ENCODE results near the gene ABHD10.
"Not testable (repeated sequence)": the region's sequence is repeated elsewhere in the genome, so short reads cannot be mapped to it uniquely, and the experiment has no call there.

ABHD10 gene

DNA sequence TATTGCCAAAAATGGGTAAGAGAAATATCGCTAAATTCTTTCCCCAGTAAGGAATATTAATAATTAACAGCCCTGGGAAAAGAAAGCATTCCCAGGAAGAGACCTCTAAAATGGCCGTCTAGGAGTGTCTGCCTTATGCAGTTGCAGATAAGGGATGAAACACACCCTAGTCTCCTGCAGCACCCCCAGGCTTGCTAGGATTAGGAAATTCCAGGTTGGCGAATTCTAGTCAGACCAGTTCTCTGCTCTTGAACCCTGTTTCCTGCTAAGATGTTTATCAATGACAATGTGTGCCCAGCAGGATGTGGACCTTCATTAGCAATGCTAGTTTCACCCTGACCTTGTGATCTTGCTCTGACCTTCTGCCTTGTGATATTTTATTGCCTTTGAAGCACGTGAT lies 58.4 kb downstream of the ABHD10 start:
- not testable (repeated sequence) for H2AFZ ChIP-seq (ENCODE audit: insufficient read depth, low read length, poor library complexity); H2BK12ac ChIP-seq (ENCODE audit: low read length); H4K8ac ChIP-seq (ENCODE audit: low read depth, low read length); H3K27ac ChIP-seq (ENCODE audit: low read depth, low read length); H3K14ac ChIP-seq (ENCODE audit: low read length); H4K91ac ChIP-seq (ENCODE audit: low read depth, low read length); H3K9ac ChIP-seq (ENCODE audit: low read length); DNase-seq; H2BK5ac ChIP-seq (ENCODE audit: low read depth, low read length, poor library complexity); H3K4ac ChIP-seq (ENCODE audit: low read depth, low read length); H3K4me3 ChIP-seq (ENCODE audit: low read depth, low read length); H3K4me1 ChIP-seq (ENCODE audit: control insufficient read depth in 1 of 2, insufficient read depth in 2 of 2, low read length in 2 of 2); H2BK120ac ChIP-seq (ENCODE audit: insufficient read depth, low read length, poor library complexity); H3K9me3 ChIP-seq (ENCODE audit: insufficient read depth, low read depth, low read length); H3K27me3 ChIP-seq (ENCODE audit: insufficient read depth, low read length); H3K79me2 ChIP-seq (ENCODE audit: control insufficient read depth, insufficient read depth, low read length, poor library complexity); H4K12ac ChIP-seq (ENCODE audit: low read depth, low read length); H2AK5ac ChIP-seq (ENCODE audit: low read length); H3K4me2 ChIP-seq (ENCODE audit: low read length); H3K79me1 ChIP-seq (ENCODE audit: low read length); H3K36me3 ChIP-seq (ENCODE audit: control insufficient read depth in 1 of 2, insufficient read depth in 2 of 2, low read length in 2 of 2); H3K18ac ChIP-seq (ENCODE audit: low read length); H3K23ac ChIP-seq (ENCODE audit: low read length)
- WGBS (ENCODE audit: extremely low coverage, insufficient coverage, insufficient read length) = no CpG with 5 or more reads among the region's 4 CpGs

DNA sequence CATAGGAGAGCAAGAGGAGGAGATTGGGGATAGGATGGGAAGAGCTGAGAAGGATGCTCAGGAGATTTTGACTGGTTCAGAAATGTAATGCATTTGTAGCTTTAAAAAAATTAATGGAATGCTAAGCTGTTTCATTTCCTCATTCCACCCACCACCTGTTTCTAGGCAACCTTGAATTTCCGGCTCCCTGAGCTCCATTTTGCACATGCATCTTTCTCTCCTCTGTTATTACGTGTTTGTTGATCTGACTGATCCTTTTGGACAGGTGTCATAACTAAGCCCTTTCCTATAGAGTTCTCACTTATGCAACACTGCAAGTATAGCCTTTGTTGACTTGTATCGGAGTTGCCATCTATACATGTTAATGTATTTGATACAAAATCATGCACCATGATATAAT lies 60.0 kb downstream of the ABHD10 start:
- WGBS (ENCODE audit: extremely low coverage, insufficient coverage, insufficient read length) = no CpG with 5 or more reads among the region's 3 CpGs
- H3K9ac ChIP-seq (ENCODE audit: low read length) = no peak overlapping the region
- no peak overlapping the region for H2BK5ac ChIP-seq (ENCODE audit: low read depth, low read length, poor library complexity)
- no peak overlapping the region for H4K91ac ChIP-seq (ENCODE audit: low read depth, low read length)
- no peaks in the 10 kb centered on the region for H3K79me1 ChIP-seq (ENCODE audit: low read length)
- H3K36me3 ChIP-seq (ENCODE audit: control insufficient read depth in 1 of 2, insufficient read depth in 2 of 2, low read length in 2 of 2) = no peaks in the 10 kb centered on the region
- no peak overlapping the region for H3K27ac ChIP-seq (ENCODE audit: low read depth, low read length)
- H3K27me3 ChIP-seq (ENCODE audit: insufficient read depth, low read length) = no peaks in the 10 kb centered on the region
- no peak overlapping the region for H3K18ac ChIP-seq (ENCODE audit: low read length)
- H3K9me3 ChIP-seq (ENCODE audit: insufficient read depth, low read depth, low read length) = no peaks in the 10 kb centered on the region
- H3K4me2 ChIP-seq (ENCODE audit: low read length) = no peak overlapping the region
- H3K4ac ChIP-seq (ENCODE audit: low read depth, low read length) = no peak overlapping the region
- no peak overlapping the region for H2BK120ac ChIP-seq (ENCODE audit: insufficient read depth, low read length, poor library complexity)
- H2AK5ac ChIP-seq (ENCODE audit: low read length) = no peak overlapping the region
- no peaks in the 10 kb centered on the region for H3K4me1 ChIP-seq (ENCODE audit: control insufficient read depth in 1 of 2, insufficient read depth in 2 of 2, low read length in 2 of 2)
- no peak overlapping the region for H2BK12ac ChIP-seq (ENCODE audit: low read length)
- H4K12ac ChIP-seq (ENCODE audit: low read depth, low read length) = no peak overlapping the region
- H3K14ac ChIP-seq (ENCODE audit: low read length) = no peak overlapping the region
- no peak overlapping the region for H4K8ac ChIP-seq (ENCODE audit: low read depth, low read length)
- H3K79me2 ChIP-seq (ENCODE audit: control insufficient read depth, insufficient read depth, low read length, poor library complexity) = no peaks in the 10 kb centered on the region
- H3K4me3 ChIP-seq (ENCODE audit: low read depth, low read length) = no peak overlapping the region
- peak in 1 of 2 donors; percentile 52 for DNase-seq
- no peak overlapping the region for H3K23ac ChIP-seq (ENCODE audit: low read length)
- no peak overlapping the region for H2AFZ ChIP-seq (ENCODE audit: insufficient read depth, low read length, poor library complexity)

DNA sequence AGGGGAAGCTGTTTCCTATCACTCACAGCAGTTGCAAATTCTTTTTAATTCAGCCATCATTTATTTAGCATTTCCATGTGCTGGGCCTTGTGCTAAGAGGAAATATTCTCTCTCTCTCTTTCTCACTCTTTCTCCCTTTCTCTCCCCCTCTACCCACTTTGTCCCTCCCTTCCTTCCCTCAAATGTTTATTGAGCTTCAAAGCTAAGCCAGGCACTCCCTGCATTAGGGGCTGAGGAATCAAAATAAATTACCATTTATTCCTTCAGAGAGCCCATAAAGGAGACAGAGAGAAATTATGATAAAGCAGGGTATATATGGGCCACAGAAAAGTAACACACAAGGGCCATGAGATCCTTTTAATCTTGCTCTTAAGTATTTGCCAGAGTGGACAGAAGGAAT lies 62.5 kb downstream of the ABHD10 start:
- no peak for DNase-seq
- no peaks in the 10 kb centered on the region for H3K4me1 ChIP-seq (ENCODE audit: control insufficient read depth in 1 of 2, insufficient read depth in 2 of 2, low read length in 2 of 2)
- no peak overlapping the region for H4K12ac ChIP-seq (ENCODE audit: low read depth, low read length)
- no peak overlapping the region for H3K9ac ChIP-seq (ENCODE audit: low read length)
- H3K4ac ChIP-seq (ENCODE audit: low read depth, low read length) = no peak overlapping the region
- no peaks in the 10 kb centered on the region for H3K36me3 ChIP-seq (ENCODE audit: control insufficient read depth in 1 of 2, insufficient read depth in 2 of 2, low read length in 2 of 2)
- no peaks in the 10 kb centered on the region for H3K79me1 ChIP-seq (ENCODE audit: low read length)
- H3K23ac ChIP-seq (ENCODE audit: low read length) = no peak overlapping the region
- H2BK12ac ChIP-seq (ENCODE audit: low read length) = no peak overlapping the region
- H3K79me2 ChIP-seq (ENCODE audit: control insufficient read depth, insufficient read depth, low read length, poor library complexity) = no peaks in the 10 kb centered on the region
- H3K9me3 ChIP-seq (ENCODE audit: insufficient read depth, low read depth, low read length) = no peaks in the 10 kb centered on the region
- no peak overlapping the region for H3K14ac ChIP-seq (ENCODE audit: low read length)
- H2BK120ac ChIP-seq (ENCODE audit: insufficient read depth, low read length, poor library complexity) = no peak overlapping the region
- H3K4me3 ChIP-seq (ENCODE audit: low read depth, low read length) = no peak overlapping the region
- no peak overlapping the region for H3K27ac ChIP-seq (ENCODE audit: low read depth, low read length)
- no peak overlapping the region for H4K8ac ChIP-seq (ENCODE audit: low read depth, low read length)
- no peak overlapping the region for H2BK5ac ChIP-seq (ENCODE audit: low read depth, low read length, poor library complexity)
- H3K27me3 ChIP-seq (ENCODE audit: insufficient read depth, low read length) = no peaks in the 10 kb centered on the region
- no peak overlapping the region for H3K4me2 ChIP-seq (ENCODE audit: low read length)
- H2AFZ ChIP-seq (ENCODE audit: insufficient read depth, low read length, poor library complexity) = no peak overlapping the region
- H3K18ac ChIP-seq (ENCODE audit: low read length) = no peak overlapping the region
- H4K91ac ChIP-seq (ENCODE audit: low read depth, low read length) = no peak overlapping the region
- no peak overlapping the region for H2AK5ac ChIP-seq (ENCODE audit: low read length)

DNA sequence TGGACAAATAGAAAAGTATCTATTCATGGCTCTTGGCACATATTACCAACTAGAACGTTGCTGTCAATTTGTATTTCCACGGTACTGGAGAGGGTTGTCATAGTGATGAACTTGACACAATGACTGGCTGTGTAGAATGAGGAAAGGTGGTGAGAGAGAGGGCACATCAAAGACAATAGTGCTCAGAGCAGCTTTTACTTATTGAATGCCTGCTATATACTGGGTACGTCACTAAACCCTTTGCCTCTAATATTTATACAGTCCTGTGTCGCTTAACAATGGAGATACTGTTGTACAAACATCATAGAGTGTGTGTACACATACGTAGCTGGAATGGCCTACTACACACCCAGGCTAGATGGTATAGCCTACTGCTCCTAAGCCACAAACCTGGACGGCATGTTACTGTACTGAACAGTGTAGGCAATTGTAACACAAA lies 64.0 kb downstream of the ABHD10 start:
- no peak overlapping the region for H3K9ac ChIP-seq (ENCODE audit: low read length)
- H3K23ac ChIP-seq (ENCODE audit: low read length) = no peak overlapping the region
- H3K79me1 ChIP-seq (ENCODE audit: low read length) = no peaks in the 10 kb centered on the region
- H4K91ac ChIP-seq (ENCODE audit: low read depth, low read length) = no peak overlapping the region
- H3K9me3 ChIP-seq (ENCODE audit: insufficient read depth, low read depth, low read length) = no peaks in the 10 kb centered on the region
- no peak overlapping the region for H3K27ac ChIP-seq (ENCODE audit: low read depth, low read length)
- H3K79me2 ChIP-seq (ENCODE audit: control insufficient read depth, insufficient read depth, low read length, poor library complexity) = no peaks in the 10 kb centered on the region
- no peak overlapping the region for H2AFZ ChIP-seq (ENCODE audit: insufficient read depth, low read length, poor library complexity)
- H2AK5ac ChIP-seq (ENCODE audit: low read length) = no peak overlapping the region
- no peak overlapping the region for H2BK12ac ChIP-seq (ENCODE audit: low read length)
- no peak overlapping the region for H3K14ac ChIP-seq (ENCODE audit: low read length)
- no peaks in the 10 kb centered on the region for H3K4me1 ChIP-seq (ENCODE audit: control insufficient read depth in 1 of 2, insufficient read depth in 2 of 2, low read length in 2 of 2)
- no peak overlapping the region for H2BK120ac ChIP-seq (ENCODE audit: insufficient read depth, low read length, poor library complexity)
- H3K4ac ChIP-seq (ENCODE audit: low read depth, low read length) = no peak overlapping the region
- no peak overlapping the region for H3K4me3 ChIP-seq (ENCODE audit: low read depth, low read length)
- no peak overlapping the region for H2BK5ac ChIP-seq (ENCODE audit: low read depth, low read length, poor library complexity)
- no peak overlapping the region for H3K4me2 ChIP-seq (ENCODE audit: low read length)
- DNase-seq = no peak
- no peak overlapping the region for H4K12ac ChIP-seq (ENCODE audit: low read depth, low read length)
- H4K8ac ChIP-seq (ENCODE audit: low read depth, low read length) = no peak overlapping the region
- no peaks in the 10 kb centered on the region for H3K36me3 ChIP-seq (ENCODE audit: control insufficient read depth in 1 of 2, insufficient read depth in 2 of 2, low read length in 2 of 2)
- no CpG with 5 or more reads among the region's 6 CpGs for WGBS (ENCODE audit: extremely low coverage, insufficient coverage, insufficient read length)
- no peak overlapping the region for H3K18ac ChIP-seq (ENCODE audit: low read length)
- H3K27me3 ChIP-seq (ENCODE audit: insufficient read depth, low read length) = no peaks in the 10 kb centered on the region

Measured in trophoblast cell (in vitro differentiated cells and primary cell).